ENCODE results near the gene LMX1A. TPM values are rescaled to one million over a fixed set of nuclear protein-coding genes. Genes with fewer than 3 reads are reported as not detected.
A peak's percentile ranks its signal among the peaks of the same experiment; 100 is the strongest.

The LMX1A gene
- total RNA-seq, result not detected

GRCh38 chr1:165355977-165356811 is at the start of gene LMX1A:
Gene LMX1A, minus strand, starts transcription at chr1:165356715. Its CDS starts 1,156 bp downstream, at chr1:165355559.
- Mint-ChIP-seq H3K27me3 (peaks cover 83% of the 10 kb centered on the region), H3K27ac (no peak within 1 kb of the TSS), H3K4me1 (peaks cover 2% of the 10 kb centered on the region), H3K9me3 (ENCODE audit: low read depth) (no peaks in the 10 kb centered on the region), H3K36me3 (no peaks in the 10 kb centered on the region), H3K4me3 (no peak within 1 kb of the TSS)
- CTCF ChIA-PET, result interaction anchor here (1.6 kb wide), 1 partner anchor 11 kb away, joined by 5 read pairs; no protein-coding TSS in a partner anchor
- ATAC-seq, result no peak
- no peak for DNase-seq

DNA sequence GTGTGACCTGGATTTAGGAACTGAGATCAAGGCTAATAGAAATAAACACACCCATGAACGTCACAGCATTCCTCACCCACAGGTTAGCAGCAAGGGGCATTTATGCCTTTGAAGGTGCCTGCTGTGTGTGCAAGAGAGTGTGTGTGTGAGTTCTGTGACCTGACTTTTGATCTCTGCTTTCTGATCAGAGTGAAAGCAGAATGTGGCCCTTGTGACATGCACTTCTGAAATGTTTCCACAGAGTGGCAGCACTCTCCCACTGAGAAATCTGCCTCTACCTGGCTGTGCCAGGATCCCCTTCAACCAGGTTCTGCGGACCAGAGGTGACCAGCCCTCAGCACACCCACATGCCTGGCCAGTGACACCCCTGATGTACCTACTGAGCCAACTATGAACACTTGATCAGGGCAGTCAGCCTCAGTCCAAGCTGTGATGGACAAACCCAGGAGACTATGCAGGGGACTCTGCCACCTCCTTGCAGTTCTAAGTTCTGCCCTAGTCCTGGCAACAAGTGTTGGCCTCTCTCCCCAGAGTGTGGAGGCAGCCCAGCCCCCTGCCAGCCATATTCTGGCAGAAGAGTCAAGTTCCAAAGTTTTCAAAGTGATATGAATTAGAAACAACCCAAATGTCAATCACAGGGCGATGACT is 47.4 kb upstream of the LMX1A start:
- Mint-ChIP-seq H3K27me3 (peaks cover 41% of the 10 kb centered on the region), H3K4me3 (no peak overlapping the region), H3K36me3 (no peaks in the 10 kb centered on the region), H3K27ac (no peak overlapping the region), H3K9me3 (ENCODE audit: low read depth) (no peaks in the 10 kb centered on the region), H3K4me1 (peaks cover 2% of the 10 kb centered on the region)
- ATAC-seq (peak; percentile 70), DNase-seq (peak; percentile 61)
- CTCF ChIA-PET, result interaction anchor here (0.9 to 4.0 kb wide), 5 partner anchors 11 to 195 kb away, joined by 3 to 33 read pairs (median 15); no protein-coding TSS in a partner anchor

DNA sequence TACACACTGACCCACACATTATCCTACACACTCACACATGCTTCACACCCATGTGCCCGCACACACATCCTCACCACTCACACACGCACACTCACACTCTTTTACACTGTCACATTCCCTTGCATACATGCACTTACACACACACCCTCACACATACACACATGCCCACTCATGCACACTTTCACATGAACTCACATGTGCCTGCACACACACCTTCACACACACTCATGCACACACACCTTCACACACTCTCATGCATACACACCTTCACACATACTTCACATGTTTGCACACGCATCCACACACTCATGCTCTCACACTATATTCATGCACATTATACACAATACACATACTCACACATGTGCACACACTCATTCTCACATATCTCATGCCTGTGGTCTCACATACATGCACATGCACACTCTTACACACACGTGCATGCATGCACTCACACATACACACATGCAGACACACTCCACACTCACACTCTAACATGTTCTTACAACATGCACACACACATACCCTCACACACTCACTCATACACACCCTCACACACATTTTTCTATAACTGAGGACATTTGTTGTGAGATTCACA is 46.1 kb upstream of the LMX1A start:
- Mint-ChIP-seq H3K27me3 (peaks cover 39% of the 10 kb centered on the region), H3K36me3 (no peaks in the 10 kb centered on the region), H3K27ac (no peak overlapping the region), H3K4me1 (peaks cover 8% of the 10 kb centered on the region), H3K9me3 (ENCODE audit: low read depth) (no peaks in the 10 kb centered on the region), H3K4me3 (no peak overlapping the region)
- no peak for DNase-seq
- CTCF ChIA-PET, result interaction anchor here (1.4 to 4.0 kb wide), 4 partner anchors 10 to 196 kb away, joined by 3 to 33 read pairs (median 16); no protein-coding TSS in a partner anchor
- no peak for ATAC-seq

DNA sequence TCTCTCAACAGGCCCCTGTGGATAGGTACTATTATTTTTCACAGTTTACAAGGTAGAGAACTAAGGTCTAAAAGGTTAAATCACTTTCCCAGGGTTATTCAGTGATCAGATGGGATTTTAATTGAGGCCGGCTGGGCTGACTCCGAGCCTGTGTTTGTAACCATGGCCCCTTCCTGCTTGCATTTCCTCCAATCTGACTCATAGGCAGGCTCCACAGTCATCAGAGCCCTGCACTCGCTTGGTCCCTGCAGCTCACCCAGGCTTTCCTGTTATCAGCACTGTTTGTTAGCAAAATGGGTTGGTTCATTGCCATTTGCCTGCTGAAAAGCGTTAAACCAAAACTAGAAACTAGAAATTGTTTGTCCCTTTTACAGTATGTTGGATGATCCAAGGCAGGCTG is 41.4 kb upstream of the LMX1A start:
- Mint-ChIP-seq H3K4me1 (peaks cover 17% of the 10 kb centered on the region), H3K9me3 (ENCODE audit: low read depth) (no peaks in the 10 kb centered on the region), H3K27ac (no peak overlapping the region), H3K27me3 (peaks cover 65% of the 10 kb centered on the region), H3K4me3 (no peak overlapping the region), H3K36me3 (peaks cover 1% of the 10 kb centered on the region)
- ATAC-seq (peak; percentile 64), DNase-seq (peak; percentile 61)
- CTCF ChIA-PET, result interaction anchor here (1.1 to 1.8 kb wide), 4 partner anchors 13 to 195 kb away, joined by 3 to 4 read pairs (median 4); no protein-coding TSS in a partner anchor

- Mint-ChIP-seq H3K4me3 (no peak overlapping the region), H3K9me3 (ENCODE audit: low read depth) (no peaks in the 10 kb centered on the region), H3K36me3 (peaks cover 1% of the 10 kb centered on the region), H3K27me3 (peaks cover 78% of the 10 kb centered on the region), H3K27ac (no peak overlapping the region), H3K4me1 (peaks cover 22% of the 10 kb centered on the region)
- DNase-seq, result no peak
- CTCF ChIA-PET, result interaction anchor here (1.0 to 6.1 kb wide), 4 partner anchors 9 to 201 kb away, joined by 3 to 177 read pairs (median 4); no protein-coding TSS in a partner anchor
- ATAC-seq, result no peak
Observed at GRCh38 chr1:165395901-165396300, 39.4 kb upstream of the LMX1A start.

GRCh38 chr1:165395478-165395877 is 39.0 kb upstream of the LMX1A start:
- Mint-ChIP-seq H3K9me3 (ENCODE audit: low read depth) (no peaks in the 10 kb centered on the region), H3K4me1 (peaks cover 24% of the 10 kb centered on the region), H3K27ac (no peak overlapping the region), H3K27me3 (peaks cover 78% of the 10 kb centered on the region), H3K36me3 (peaks cover 1% of the 10 kb centered on the region), H3K4me3 (no peak overlapping the region)
- DNase-seq, result no peak
- no peak for ATAC-seq
- CTCF ChIA-PET, result interaction anchor here (1.1 to 6.1 kb wide), 2 partner anchors 15 to 201 kb away, joined by 3 to 177 read pairs; no protein-coding TSS in a partner anchor

DNA sequence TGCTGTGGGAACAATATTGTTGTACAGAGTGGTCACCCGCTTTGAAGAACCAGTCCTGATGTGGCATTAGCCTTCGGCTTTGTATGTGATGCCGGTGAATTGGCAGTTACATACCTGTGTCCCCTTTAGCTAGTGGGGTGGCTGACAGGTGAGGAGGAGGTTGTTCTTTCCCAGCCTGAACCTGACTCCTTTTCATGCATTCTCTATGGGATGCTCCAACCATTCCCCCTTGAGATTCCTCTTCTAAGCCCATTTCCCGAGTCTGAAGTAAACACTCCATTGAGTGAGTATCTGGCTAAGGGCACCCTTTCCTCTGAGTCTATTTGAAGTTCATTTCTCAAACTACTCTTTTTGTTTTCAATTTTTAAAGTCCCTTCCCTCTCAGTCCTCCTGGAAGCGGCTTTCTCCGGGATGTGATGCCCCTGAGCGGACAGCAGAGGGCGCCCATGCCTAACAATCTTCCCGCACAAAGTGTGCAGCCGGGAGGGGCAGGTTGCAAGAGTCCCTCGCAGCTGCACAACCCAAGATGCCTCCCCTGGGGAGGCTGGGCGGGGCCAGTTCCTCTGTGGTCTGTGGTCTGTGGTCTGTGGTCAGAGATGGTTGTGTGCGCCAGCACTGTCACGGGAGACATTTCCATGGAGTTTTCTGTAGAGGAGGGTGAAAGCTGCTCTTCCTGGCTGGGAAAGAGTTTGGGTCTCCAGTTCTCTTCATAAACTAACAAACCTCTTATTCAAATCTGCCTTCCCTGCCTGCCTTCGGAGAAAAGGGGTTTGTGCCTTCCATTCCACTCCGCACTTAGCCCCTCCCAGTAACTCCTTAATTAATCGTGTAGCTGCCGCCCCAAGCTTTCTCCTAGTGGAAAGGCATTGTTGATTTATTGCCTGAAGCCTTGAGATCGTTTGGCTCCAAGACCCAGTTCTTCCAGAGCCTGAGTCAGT is 36.4 kb upstream of the LMX1A start:
- peak overlapping the region; percentile 88 for H3K27ac Mint-ChIP-seq
- peak overlapping the region; percentile 65 for H3K4me3 Mint-ChIP-seq
- peaks cover 86% of the 10 kb centered on the region for H3K27me3 Mint-ChIP-seq
- peaks cover 25% of the 10 kb centered on the region for H3K4me1 Mint-ChIP-seq
- H3K36me3 Mint-ChIP-seq, result peaks cover 1% of the 10 kb centered on the region
- ATAC-seq (peak; percentile 98), DNase-seq (peak; percentile 95)
- CTCF ChIA-PET, result interaction anchor here (0.7 to 6.1 kb wide), 28 partner anchors 9 to 533 kb away, joined by 3 to 177 read pairs (median 4); partner anchors contain the start of genes ALDH9A1 and RXRG
- no peaks in the 10 kb centered on the region for H3K9me3 Mint-ChIP-seq (ENCODE audit: low read depth)

GRCh38 chr1:165389609-165390008 is 33.1 kb upstream of the LMX1A start:
- ATAC-seq, result no peak
- peaks cover 1% of the 10 kb centered on the region for H3K36me3 Mint-ChIP-seq
- H3K4me3 Mint-ChIP-seq, result no peak overlapping the region

DNA sequence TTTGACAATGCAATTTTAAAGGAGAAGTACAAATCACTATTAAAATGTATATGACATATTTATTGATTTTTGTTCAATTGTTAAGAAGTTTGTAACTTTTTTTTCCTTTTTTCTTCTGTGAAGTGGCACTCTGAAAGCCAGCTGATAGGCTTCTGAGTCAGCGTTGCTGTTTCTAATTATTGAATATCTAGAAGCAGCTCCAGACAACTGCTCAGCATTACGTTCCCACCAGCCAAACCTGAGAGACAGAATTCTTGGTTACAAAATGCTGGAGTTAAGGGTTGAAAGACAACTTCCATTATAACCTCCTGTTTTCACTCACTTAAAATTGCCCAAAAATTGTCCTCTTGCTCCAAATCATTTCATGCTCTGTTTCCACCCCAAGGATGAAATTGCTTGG is 31.4 kb upstream of the LMX1A start:
- Mint-ChIP-seq H3K27me3 (peaks cover 77% of the 10 kb centered on the region), H3K4me3 (no peak overlapping the region), H3K27ac (no peak overlapping the region), H3K36me3 (peaks cover under 1% of the 10 kb centered on the region), H3K4me1 (peaks cover 13% of the 10 kb centered on the region), H3K9me3 (ENCODE audit: low read depth) (no peaks in the 10 kb centered on the region)
- ATAC-seq, result no peak
- CTCF ChIA-PET, result interaction anchor here (0.8 to 1.7 kb wide), 3 partner anchors 20 to 210 kb away, joined by 3 to 7 read pairs (median 5); no protein-coding TSS in a partner anchor
- DNase-seq, result no peak

More at GRCh38 chr1:165389609-165390008, 33.1 kb upstream of the LMX1A start:
- Mint-ChIP-seq H3K27ac (no peak overlapping the region), H3K27me3 (peaks cover 88% of the 10 kb centered on the region), H3K9me3 (ENCODE audit: low read depth) (no peaks in the 10 kb centered on the region), H3K4me1 (peaks cover 20% of the 10 kb centered on the region)
- CTCF ChIA-PET, result interaction anchor here (1.2 to 1.8 kb wide), 3 partner anchors 20 to 211 kb away, joined by 3 to 10 read pairs (median 5); no protein-coding TSS in a partner anchor
- DNase-seq, result no peak

DNA sequence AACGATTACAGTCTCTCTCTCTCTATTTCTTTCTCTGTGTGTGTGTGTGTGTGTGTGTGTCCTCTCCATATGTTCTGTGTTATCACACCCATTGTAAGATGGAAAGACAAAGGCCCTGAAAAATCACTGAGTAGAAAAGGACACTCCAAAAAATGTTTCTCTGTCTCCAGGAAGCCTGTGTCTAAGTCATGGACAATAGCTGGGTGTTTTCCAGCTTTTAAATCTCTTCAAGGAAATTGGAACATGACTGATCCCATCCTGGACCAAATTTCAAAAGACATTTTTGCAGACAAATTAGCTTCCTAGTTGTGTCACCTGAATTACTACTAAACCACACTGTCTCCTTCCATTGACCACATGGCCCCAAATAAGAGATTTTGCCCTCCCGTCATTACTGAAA is 31.0 kb upstream of the LMX1A start:
- DNase-seq (no peak), ATAC-seq (no peak)
- Mint-ChIP-seq H3K27me3 (peaks cover 77% of the 10 kb centered on the region), H3K4me3 (no peak overlapping the region), H3K36me3 (no peaks in the 10 kb centered on the region), H3K9me3 (ENCODE audit: low read depth) (no peaks in the 10 kb centered on the region), H3K4me1 (peaks cover 8% of the 10 kb centered on the region), H3K27ac (no peak overlapping the region)
- CTCF ChIA-PET, result interaction anchor here (0.8 to 1.7 kb wide), 5 partner anchors 9 to 210 kb away, joined by 3 to 7 read pairs (median 4); no protein-coding TSS in a partner anchor

DNA sequence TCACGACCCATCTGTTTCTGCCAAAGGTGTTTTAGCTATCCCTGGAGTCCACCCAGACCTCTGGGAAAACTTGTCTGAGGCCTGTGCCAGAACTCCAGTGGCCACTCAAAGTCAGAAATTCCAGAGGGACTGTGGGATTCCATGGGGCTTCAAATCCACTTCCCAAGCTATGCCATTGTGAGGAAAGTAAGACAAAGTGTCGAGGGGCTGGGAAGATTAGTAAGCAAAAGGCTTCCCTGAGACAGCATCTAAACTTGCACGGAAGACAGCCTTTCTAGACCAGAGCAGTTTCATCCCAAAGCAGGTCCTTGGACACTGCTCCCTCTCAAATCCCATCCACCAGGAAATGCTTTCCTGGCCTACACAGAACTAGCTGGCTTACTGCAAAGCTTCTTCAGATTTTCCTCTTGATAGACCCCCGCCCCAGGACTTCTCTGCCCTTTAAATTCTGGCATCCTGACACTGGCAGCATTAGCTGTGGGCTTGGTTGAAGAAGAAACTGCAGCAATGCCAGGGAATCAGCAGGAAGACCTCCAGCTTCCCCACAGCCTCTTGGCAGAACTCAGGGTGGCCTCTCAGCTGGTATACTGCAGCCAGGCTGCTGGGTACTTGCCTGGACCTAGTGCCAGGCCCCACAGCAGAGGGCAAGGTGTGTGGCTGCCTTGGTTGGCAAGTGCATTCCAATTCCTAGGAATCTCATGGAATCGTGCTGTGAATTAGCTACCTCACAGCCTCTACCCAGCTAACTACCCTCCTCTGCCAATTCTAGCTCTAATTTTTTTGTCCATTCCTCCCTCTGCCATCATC is 27.3 kb upstream of the LMX1A start:
- no peak for ATAC-seq

More for the DNA sequence above, 27.3 kb upstream of the LMX1A start:
- H3K36me3 Mint-ChIP-seq, result no peaks in the 10 kb centered on the region
- H3K4me3 Mint-ChIP-seq, result no peak overlapping the region
- CTCF ChIA-PET, result interaction anchor here (1.5 to 5.9 kb wide), 5 partner anchors 8 to 16 kb away, joined by 3 to 28 read pairs (median 3); no protein-coding TSS in a partner anchor
- peaks cover 77% of the 10 kb centered on the region for H3K27me3 Mint-ChIP-seq
- H3K4me1 Mint-ChIP-seq, result no peaks in the 10 kb centered on the region
- no peak overlapping the region for H3K27ac Mint-ChIP-seq
- no peak for DNase-seq
- H3K9me3 Mint-ChIP-seq (ENCODE audit: low read depth), result no peaks in the 10 kb centered on the region

Data from activated CD8-positive, alpha-beta memory T cell treated with anti-CD3 and anti-CD28 coated beads, Interleukin-2, amount 10 ng/mL, durations not matched to agents 7 days and 5 days (primary cell).